T-helper 1 cell treated with Interleukin-12 subunit alpha and Interleukin-12 subunit beta and Interleukin-4 antibody, amounts not matched to agents 30 μg/mL and 1 μg/mL, for 36 hours (primary cell): ENCODE results near the gene SLC9A7.

ENCODE experiments used
- H3K27ac Mint-ChIP-seq: one replicate; pipeline ENCODE4 v1.8.0; 2021; ENCODE audit warnings: mild to moderate bottlenecking, mixed read lengths
- H3K27me3 Mint-ChIP-seq: one replicate; pipeline ENCODE4 v1.8.0; 2021; ENCODE audit warnings: low read depth, mixed read lengths
- H3K36me3 Mint-ChIP-seq: one replicate; pipeline ENCODE4 v1.8.0; 2021; ENCODE audit warnings: low read depth, mixed read lengths
- H3K4me1 Mint-ChIP-seq: one replicate; pipeline ENCODE4 v1.8.0; 2021; ENCODE audit warnings: low read depth, mixed read lengths
- H3K4me3 Mint-ChIP-seq: one replicate; pipeline ENCODE4 v1.8.0; 2021; ENCODE audit warnings: mild to moderate bottlenecking, moderate library complexity, mixed read lengths
- H3K9me3 Mint-ChIP-seq: one replicate; pipeline ENCODE4 v1.8.0; 2021; ENCODE audit warnings: mixed read lengths

The SLC9A7 gene

GRCh38 chrX:46666831-46667230 lies 92.1 kb downstream of the SLC9A7 start:
- H3K4me3 Mint-ChIP-seq: no peak overlapping the region
- H3K9me3 Mint-ChIP-seq: no peaks in the 10 kb centered on the region

DNA sequence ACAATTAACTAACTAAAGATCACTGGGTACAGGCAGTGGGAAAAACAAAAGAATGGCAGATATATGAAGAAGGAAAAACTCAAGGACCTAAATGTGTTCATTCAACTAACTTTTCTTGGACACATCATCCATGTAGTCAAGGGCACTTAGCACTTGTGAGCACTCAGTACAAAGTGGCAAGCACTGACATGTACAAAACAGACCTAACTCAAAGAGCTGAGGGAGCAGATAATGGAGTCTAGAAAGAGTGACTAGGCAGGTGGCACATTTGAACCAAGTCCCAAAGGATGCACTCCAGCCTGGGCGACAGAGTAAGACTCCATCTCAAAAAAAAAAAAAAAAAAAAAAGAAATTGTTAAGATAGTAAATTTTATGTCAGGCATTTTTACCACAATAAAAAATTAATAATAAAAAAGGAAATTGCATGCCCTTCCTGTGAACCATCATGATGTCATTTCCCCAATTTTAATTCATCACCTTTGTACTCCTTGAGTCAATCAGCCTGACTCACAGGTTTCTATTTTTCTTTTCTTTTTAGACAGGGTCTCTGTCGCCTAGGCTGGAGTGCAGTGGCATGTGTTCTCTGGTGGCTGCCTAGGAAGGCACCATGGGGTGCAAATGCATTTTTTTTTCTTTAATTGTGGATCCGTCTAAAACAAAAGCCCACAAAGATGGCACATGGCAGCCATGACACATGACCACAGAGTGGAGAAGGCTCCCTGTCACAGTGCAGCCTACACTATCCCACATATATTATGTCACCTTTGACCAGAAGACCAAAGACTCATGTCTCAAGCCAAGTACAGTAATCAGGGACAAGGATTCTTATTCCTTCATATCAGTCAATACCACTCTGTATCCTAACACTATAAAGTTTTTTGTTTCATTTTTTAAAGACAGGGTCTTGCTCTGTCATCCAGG lies 93.4 kb downstream of the SLC9A7 start:
- Mint-ChIP-seq H3K4me1 (peaks cover 9% of the 10 kb centered on the region), H3K4me3 (no peak overlapping the region), H3K27ac (no peak overlapping the region), H3K9me3 (no peaks in the 10 kb centered on the region), H3K36me3 (peaks cover 7% of the 10 kb centered on the region), H3K27me3 (no peaks in the 10 kb centered on the region)

More at GRCh38 chrX:46666831-46667230, 92.1 kb downstream of the SLC9A7 start:
- Mint-ChIP-seq H3K4me1 (peaks cover 9% of the 10 kb centered on the region), H3K27me3 (no peaks in the 10 kb centered on the region), H3K36me3 (peaks cover 7% of the 10 kb centered on the region), H3K27ac (no peak overlapping the region)

DNA sequence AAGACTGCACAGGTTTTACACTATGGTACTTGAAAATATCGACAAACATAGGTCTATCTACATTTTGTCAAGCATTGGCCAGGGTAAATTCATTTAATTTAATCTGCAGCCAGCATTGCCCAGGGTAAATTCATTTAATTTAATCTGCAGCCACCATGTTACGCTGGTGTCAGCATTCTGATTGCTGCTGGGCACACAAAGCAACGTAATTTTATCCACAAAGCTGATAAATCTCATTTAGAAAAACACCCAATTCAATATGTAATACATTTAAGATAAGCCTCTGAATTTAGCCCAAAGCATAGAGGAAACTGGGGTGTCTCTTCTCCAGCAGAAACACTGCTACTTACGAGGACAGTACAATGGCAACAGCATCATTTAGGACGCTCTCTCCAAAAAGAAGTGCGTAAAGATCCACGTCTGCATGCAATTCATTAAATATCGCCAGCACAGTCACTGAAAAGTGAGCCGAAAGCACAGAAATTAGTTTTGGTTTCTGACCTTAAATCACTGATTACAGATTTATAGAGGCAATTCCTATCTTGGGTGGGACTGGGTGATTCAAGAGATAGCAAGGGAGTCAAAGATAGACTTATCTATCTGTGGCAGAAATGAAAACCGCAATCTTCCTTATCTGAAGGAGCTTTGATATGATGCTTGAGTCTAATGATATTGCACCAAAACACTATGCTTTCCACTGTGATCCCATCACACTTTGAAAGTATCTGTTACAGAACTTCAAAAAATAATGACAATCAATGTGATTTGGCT lies 96.5 kb downstream of the SLC9A7 start:
- Mint-ChIP-seq H3K4me3 (no peak overlapping the region), H3K4me1 (peaks cover 9% of the 10 kb centered on the region), H3K27me3 (no peaks in the 10 kb centered on the region), H3K27ac (no peak overlapping the region), H3K36me3 (peaks cover 4% of the 10 kb centered on the region), H3K9me3 (no peaks in the 10 kb centered on the region)

DNA sequence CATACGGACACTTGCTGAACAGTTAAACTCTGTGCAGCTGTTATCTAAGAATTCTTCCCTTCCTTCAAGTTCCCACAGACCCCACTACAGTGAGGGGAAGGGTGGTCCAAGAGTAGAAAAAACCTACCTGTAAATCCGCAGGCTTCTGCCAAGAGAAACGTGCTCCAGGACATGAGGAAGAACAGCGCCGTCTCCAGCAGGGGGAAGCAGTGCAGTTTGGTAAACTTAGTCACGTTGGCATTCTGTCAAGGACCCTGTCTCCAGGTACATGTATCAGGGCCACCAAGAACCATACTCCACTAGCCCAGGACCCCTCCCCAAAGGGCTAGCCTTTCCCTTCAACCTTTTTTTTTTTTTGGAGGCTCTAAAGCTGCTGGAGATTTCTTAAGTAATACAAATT lies 105.4 kb downstream of the SLC9A7 start:
- H3K4me3 Mint-ChIP-seq: no peak overlapping the region
- H3K9me3 Mint-ChIP-seq: no peaks in the 10 kb centered on the region
- peaks cover 10% of the 10 kb centered on the region for H3K4me1 Mint-ChIP-seq
- H3K27me3 Mint-ChIP-seq: no peaks in the 10 kb centered on the region
- no peak overlapping the region for H3K27ac Mint-ChIP-seq
- peaks cover 1% of the 10 kb centered on the region for H3K36me3 Mint-ChIP-seq

DNA sequence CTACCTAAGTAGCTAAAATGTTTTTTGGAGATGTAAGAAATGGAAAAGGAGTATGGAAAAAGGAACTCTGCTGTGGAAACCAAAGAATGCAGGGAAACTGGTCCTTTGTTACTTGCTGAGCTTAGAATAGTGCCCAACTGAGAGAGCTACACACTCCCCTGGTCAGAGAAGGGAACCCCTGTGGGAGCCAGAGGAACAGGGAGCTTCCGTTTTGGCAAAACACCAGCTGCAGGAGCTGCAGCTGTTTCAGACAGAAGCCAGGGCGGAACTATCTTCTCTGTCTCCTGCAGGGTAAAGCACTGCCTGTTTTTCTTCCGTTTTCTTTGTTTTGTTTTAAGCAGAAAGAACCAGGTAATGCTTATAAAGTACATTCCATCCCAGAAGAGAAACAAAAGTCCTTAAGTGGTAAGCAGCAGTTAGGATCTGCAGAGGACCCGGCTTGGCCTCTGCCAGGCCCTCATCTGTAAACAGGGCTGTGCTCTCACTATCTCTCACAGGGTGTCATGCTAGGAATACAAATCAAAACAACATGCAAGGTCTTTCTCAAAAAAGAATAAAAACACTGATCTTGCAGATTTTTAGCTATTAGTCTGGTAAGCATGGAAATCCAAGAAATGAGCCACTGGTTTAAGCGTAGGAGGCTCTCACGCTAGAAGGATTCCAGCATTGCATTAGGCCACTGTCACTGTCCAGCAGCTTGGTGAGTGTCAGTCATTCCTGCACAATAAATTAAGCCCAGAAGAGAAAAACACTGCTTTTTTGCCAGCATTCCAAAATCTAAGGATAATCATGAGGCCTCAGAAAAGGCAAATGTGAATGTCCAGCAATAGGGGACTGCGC lies 109.3 kb downstream of the SLC9A7 start:
- no peak overlapping the region for H3K27ac Mint-ChIP-seq
- H3K36me3 Mint-ChIP-seq: peaks cover 1% of the 10 kb centered on the region
- no peaks in the 10 kb centered on the region for H3K27me3 Mint-ChIP-seq
- no peaks in the 10 kb centered on the region for H3K9me3 Mint-ChIP-seq
- H3K4me3 Mint-ChIP-seq: no peak overlapping the region
- H3K4me1 Mint-ChIP-seq: peaks cover 15% of the 10 kb centered on the region

DNA sequence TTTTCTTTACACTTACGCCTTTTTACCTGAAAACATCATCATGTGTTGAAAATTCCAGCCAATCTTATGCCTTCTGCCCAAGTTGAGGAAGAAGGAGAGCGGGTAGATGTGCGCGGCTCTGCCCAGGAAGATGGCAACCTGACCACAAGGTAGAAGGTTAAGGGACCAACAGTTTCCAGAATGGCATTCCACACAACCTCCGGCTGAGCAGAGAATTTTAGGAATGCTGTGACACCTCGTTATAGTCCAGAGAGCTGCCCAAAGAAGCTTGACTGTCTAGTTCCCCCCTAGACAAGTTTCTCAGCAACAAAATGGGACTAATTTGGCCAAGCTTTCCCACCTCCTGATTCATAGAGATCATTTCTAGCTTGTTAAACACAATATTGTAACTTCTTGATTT lies 110.3 kb downstream of the SLC9A7 start:
- H3K27ac Mint-ChIP-seq: no peak overlapping the region
- H3K4me3 Mint-ChIP-seq: no peak overlapping the region
- H3K4me1 Mint-ChIP-seq: peaks cover 15% of the 10 kb centered on the region
- H3K9me3 Mint-ChIP-seq: no peaks in the 10 kb centered on the region
- peaks cover 1% of the 10 kb centered on the region for H3K36me3 Mint-ChIP-seq
- H3K27me3 Mint-ChIP-seq: no peaks in the 10 kb centered on the region

GRCh38 chrX:46647251-46647650 lies 111.7 kb downstream of the SLC9A7 start:
- H3K4me1 Mint-ChIP-seq: peaks cover 18% of the 10 kb centered on the region

DNA sequence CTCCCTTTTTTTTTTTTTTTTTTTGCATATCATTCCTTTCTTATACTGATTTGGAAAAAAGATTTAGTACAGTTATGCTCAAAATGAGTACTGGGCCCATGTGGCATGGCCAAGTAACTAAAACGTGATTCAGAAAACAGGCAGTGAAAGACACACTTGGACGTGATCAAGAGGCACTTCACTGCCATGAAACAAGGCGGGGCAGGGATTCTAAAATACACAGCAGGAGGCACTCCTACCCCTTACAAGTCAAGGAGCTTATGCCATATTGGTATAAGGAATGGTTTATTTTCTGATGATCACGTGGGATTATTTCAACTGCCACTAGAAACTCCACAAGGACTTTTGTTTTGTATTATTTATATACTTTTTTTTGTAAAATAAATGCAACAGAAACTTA lies 113.3 kb downstream of the SLC9A7 start:
- no peak overlapping the region for H3K4me3 Mint-ChIP-seq
- no peaks in the 10 kb centered on the region for H3K9me3 Mint-ChIP-seq
- H3K4me1 Mint-ChIP-seq: peaks cover 22% of the 10 kb centered on the region
- peaks cover 6% of the 10 kb centered on the region for H3K36me3 Mint-ChIP-seq
- H3K27me3 Mint-ChIP-seq: no peaks in the 10 kb centered on the region
- no peak overlapping the region for H3K27ac Mint-ChIP-seq

More at GRCh38 chrX:46647251-46647650, 111.7 kb downstream of the SLC9A7 start:
- Mint-ChIP-seq H3K27ac (no peak overlapping the region), H3K36me3 (peaks cover 4% of the 10 kb centered on the region), H3K27me3 (no peaks in the 10 kb centered on the region), H3K4me3 (no peak overlapping the region), H3K9me3 (no peaks in the 10 kb centered on the region)

DNA sequence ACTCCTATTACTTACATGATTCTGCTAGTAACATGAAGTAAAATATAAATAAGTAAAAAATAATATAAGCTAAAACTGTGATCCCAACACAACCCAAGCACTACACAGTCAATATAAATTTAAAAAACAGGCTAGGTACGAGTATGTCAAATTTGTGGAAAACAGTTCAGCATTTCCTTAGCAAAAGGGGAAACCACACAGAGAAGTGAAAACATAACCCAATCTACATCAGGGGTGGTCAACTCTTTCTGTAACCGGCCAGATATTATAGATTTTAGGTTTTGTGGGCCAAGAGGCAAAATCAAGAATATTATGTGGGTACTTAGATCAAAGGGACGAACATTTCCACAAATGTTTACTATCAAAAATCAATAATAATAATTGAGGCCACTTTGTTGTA lies 115.3 kb downstream of the SLC9A7 start:
- no peaks in the 10 kb centered on the region for H3K9me3 Mint-ChIP-seq
- no peaks in the 10 kb centered on the region for H3K27me3 Mint-ChIP-seq
- peaks cover 5% of the 10 kb centered on the region for H3K36me3 Mint-ChIP-seq
- H3K4me3 Mint-ChIP-seq: no peak overlapping the region
- no peak overlapping the region for H3K27ac Mint-ChIP-seq
- H3K4me1 Mint-ChIP-seq: peaks cover 19% of the 10 kb centered on the region

DNA sequence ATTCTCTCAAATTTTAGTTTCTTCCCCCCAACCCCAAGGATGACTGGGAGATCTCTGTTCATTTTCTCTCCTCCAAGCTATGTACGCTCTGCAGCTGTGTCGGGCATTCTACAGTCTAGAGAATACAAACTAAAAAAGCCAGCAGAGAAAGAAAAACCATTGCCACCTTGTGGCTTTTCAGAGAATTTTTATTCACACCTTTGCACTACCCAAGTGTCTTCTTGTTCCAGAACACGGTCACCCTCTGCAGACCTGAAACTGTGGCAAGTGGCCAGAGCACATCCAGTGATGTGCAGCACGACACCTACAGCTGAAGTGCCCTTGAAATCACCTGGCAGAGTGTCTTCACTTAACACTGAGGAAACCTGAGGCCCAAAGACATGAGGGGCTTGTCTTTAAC lies 116.8 kb downstream of the SLC9A7 start:
- H3K4me1 Mint-ChIP-seq: peaks cover 19% of the 10 kb centered on the region
- H3K4me3 Mint-ChIP-seq: no peak overlapping the region
- H3K9me3 Mint-ChIP-seq: no peaks in the 10 kb centered on the region
- no peaks in the 10 kb centered on the region for H3K27me3 Mint-ChIP-seq
- peak overlapping the region; percentile 57 for H3K27ac Mint-ChIP-seq
- H3K36me3 Mint-ChIP-seq: peaks cover 5% of the 10 kb centered on the region

- H3K4me1 Mint-ChIP-seq: peaks cover 28% of the 10 kb centered on the region
- H3K9me3 Mint-ChIP-seq: no peaks in the 10 kb centered on the region
- peaks cover 11% of the 10 kb centered on the region for H3K36me3 Mint-ChIP-seq
- no peak overlapping the region for H3K4me3 Mint-ChIP-seq
- no peaks in the 10 kb centered on the region for H3K27me3 Mint-ChIP-seq
- H3K27ac Mint-ChIP-seq: no peak overlapping the region
Measured at GRCh38 chrX:46637938-46638337, 121.0 kb downstream of the SLC9A7 start.

GRCh38 chrX:46636223-46636622 lies 122.7 kb downstream of the SLC9A7 start:
- Mint-ChIP-seq H3K9me3 (no peaks in the 10 kb centered on the region), H3K4me1 (peaks cover 19% of the 10 kb centered on the region), H3K27ac (no peak overlapping the region), H3K27me3 (no peaks in the 10 kb centered on the region), H3K36me3 (peaks cover 13% of the 10 kb centered on the region), H3K4me3 (no peak overlapping the region)

GRCh38 chrX:46635186-46635585 lies 123.7 kb downstream of the SLC9A7 start:
- Mint-ChIP-seq H3K36me3 (peaks cover 14% of the 10 kb centered on the region), H3K4me1 (peaks cover 20% of the 10 kb centered on the region), H3K9me3 (no peaks in the 10 kb centered on the region), H3K27me3 (no peaks in the 10 kb centered on the region), H3K27ac (peak overlapping the region; percentile 32), H3K4me3 (peak overlapping the region; percentile 22)

- Mint-ChIP-seq H3K4me3 (no peak overlapping the region), H3K27me3 (no peaks in the 10 kb centered on the region), H3K36me3 (peaks cover 14% of the 10 kb centered on the region), H3K27ac (peak overlapping the region; percentile 71), H3K9me3 (no peaks in the 10 kb centered on the region), H3K4me1 (peaks cover 23% of the 10 kb centered on the region)
Measured at GRCh38 chrX:46634577-46634976, 124.3 kb downstream of the SLC9A7 start.
